ENCODE measurements around the gene VAMP8. TPM values are rescaled to one million over a fixed set of nuclear protein-coding genes. Genes with fewer than 3 reads are reported as not detected.

The VAMP8 gene
- total RNA-seq, 2 donors from 2014 or later, result 80.4 to 146 TPM

DNA sequence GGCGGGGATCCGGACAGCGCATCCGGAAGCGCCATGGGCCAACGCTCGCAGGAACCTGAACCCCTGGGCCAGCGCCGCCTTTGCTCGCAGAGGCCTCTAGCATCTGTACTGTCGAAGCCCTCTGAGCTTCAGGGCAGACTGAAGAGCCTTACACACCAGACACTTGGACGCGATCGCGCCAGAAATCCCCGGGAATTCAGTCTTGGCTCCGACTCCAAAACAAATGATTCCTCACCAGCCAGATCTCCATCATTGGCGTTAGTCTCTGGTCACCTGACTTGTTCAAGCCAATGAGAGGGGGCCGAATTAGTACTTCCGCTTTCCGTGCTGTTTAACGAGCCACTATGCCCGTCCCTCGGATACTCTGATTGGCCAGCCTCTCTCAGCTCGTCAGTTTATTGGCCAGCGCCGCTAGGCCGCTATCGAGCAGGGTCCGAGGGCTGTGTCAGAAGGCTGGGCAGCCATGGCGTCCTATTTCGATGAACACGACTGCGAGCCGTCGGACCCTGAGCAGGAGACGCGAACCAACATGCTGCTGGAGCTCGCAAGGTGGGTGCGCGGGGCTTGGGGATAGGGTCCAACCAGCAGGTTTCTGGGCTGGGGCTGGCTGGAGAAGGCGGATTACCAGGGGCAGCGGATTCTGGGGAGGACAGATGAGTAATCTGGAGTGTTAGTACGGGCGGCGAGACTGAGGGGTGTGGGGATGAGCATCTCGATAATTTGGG is 18.1 kb downstream of the VAMP8 start, which contains the start of gene RNF181:
Gene RNF181, plus strand, starts transcription at position 445 of the 725 bp plus-strand sequence. Its CDS starts 19 bp downstream, at position 464.
- H3K4me3 ChIP-seq (ENCODE audit: low read length), result peak within 1 kb of the TSS; percentile 91
- Mint-ChIP-seq H3K36me3 (ENCODE audit: low read depth) (peaks cover 26% of the 10 kb centered on the region), H3K4me1 (peaks cover 26% of the 10 kb centered on the region), H3K27me3 (ENCODE audit: insufficient read depth) (no peaks in the 10 kb centered on the region), H3K9me3 (no peaks in the 10 kb centered on the region), H3K27ac (peak within 1 kb of the TSS; percentile 95), H3K4me3 (peak within 1 kb of the TSS; percentile 99)
- peaks cover 8% of the 10 kb centered on the region for H3K4me1 ChIP-seq (ENCODE audit: control insufficient read depth, insufficient read depth, low read length)
- H3K36me3 ChIP-seq (ENCODE audit: control insufficient read depth, insufficient read depth, low read length), result peaks cover 30% of the 10 kb centered on the region
- DNase-seq, result peak; percentile 99
- WGBS, 2 experiments (ENCODE audit: insufficient coverage in 1 of 2, insufficient read length in 1 of 2), result 0% methylated on average over 40 to 47 of the region's 47 CpGs
- H3K27me3 ChIP-seq (ENCODE audit: control insufficient read depth, insufficient read depth, low read length, poor library complexity, severe bottlenecking), result no peaks in the 10 kb centered on the region
- TF ChIP-seq, protein P1, sequence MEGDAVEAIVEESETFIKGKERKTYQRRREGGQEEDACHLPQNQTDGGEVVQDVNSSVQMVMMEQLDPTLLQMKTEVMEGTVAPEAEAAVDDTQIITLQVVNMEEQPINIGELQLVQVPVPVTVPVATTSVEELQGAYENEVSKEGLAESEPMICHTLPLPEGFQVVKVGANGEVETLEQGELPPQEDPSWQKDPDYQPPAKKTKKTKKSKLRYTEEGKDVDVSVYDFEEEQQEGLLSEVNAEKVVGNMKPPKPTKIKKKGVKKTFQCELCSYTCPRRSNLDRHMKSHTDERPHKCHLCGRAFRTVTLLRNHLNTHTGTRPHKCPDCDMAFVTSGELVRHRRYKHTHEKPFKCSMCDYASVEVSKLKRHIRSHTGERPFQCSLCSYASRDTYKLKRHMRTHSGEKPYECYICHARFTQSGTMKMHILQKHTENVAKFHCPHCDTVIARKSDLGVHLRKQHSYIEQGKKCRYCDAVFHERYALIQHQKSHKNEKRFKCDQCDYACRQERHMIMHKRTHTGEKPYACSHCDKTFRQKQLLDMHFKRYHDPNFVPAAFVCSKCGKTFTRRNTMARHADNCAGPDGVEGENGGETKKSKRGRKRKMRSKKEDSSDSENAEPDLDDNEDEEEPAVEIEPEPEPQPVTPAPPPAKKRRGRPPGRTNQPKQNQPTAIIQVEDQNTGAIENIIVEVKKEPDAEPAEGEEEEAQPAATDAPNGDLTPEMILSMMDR (conservative IDR thresholded peaks at IDR 0.05), result no peak
- H3K9ac ChIP-seq (ENCODE audit: extremely low read depth, low read length, poor library complexity, severe bottlenecking), result peak within 1 kb of the TSS; percentile 75
- no peaks in the 10 kb centered on the region for H3K9me3 ChIP-seq (ENCODE audit: control insufficient read depth, low read length)
- peak within 1 kb of the TSS; percentile 65 for H3K27ac ChIP-seq (ENCODE audit: low read depth, low read length)

DNA sequence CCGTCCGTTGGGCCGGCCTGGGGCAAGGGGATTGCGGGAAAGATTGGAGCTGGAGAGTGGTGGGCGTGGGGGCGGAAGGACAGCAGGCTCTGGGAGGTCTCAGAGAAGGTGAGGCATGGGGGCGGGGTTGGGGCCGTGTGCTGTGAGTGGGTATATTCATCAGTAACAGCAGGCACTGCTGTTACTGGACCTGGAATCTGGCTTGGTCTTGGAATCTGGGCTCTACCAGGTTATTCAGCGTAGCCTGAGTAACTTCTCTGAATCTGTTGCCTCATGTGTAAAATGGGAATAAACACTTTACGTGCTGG is 18.6 kb downstream of the VAMP8 start:
- no peaks in the 10 kb centered on the region for H3K27me3 Mint-ChIP-seq (ENCODE audit: insufficient read depth)
- Histone ChIP-seq H3K27me3 (ENCODE audit: control insufficient read depth, insufficient read depth, low read length, poor library complexity, severe bottlenecking) (no peaks in the 10 kb centered on the region), H3K36me3 (ENCODE audit: control insufficient read depth, insufficient read depth, low read length) (peaks cover 30% of the 10 kb centered on the region), H3K4me1 (ENCODE audit: control insufficient read depth, insufficient read depth, low read length) (peaks cover 8% of the 10 kb centered on the region), H3K4me3 (ENCODE audit: low read length) (peak overlapping the region; percentile 91), H3K9ac (ENCODE audit: extremely low read depth, low read length, poor library complexity, severe bottlenecking) (peak overlapping the region; percentile 75), H3K9me3 (ENCODE audit: control insufficient read depth, low read length) (no peaks in the 10 kb centered on the region), H3K27ac (ENCODE audit: low read depth, low read length) (no peak overlapping the region)
- 9 to 21% methylated on average over 5 to 10 of the region's 10 CpGs for WGBS, 2 experiments (ENCODE audit: insufficient coverage in 1 of 2, insufficient read length in 1 of 2)
- H3K36me3 Mint-ChIP-seq (ENCODE audit: low read depth), result peaks cover 26% of the 10 kb centered on the region
- DNase-seq, result no peak
- TF ChIP-seq, protein P1 (conservative IDR thresholded peaks at IDR 0.05), result no peak
- peaks cover 21% of the 10 kb centered on the region for H3K4me1 Mint-ChIP-seq
- no peaks in the 10 kb centered on the region for H3K9me3 Mint-ChIP-seq
- H3K27ac Mint-ChIP-seq, result peak overlapping the region; percentile 95
- H3K4me3 Mint-ChIP-seq, result peak overlapping the region; percentile 99

DNA sequence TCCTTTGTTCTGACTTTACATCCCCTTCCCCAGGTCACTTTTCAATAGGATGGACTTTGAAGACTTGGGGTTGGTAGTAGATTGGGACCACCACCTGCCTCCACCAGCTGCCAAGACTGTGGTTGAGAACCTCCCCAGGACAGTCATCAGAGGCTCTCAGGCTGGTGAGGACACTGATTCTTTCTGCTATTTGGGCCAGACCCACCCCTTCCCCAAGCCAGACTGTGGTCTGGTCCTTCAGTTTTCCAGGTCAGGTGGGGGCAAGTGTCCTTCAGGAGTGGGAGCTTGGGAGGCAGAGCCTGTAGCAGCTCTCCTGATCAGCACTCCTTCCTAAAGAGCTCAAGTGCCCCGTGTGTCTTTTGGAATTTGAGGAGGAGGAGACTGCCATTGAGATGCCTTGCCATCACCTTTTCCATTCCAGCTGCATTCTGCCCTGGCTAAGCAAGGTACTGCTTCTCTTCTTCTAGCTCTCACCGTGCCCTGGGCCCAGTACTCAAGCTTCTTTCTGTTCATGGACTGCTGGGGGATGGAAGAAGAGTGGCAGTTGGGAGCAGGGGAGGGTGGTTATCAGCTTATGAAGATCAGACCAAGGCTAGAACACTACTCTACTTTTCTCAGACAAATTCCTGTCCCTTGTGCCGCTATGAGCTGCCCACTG is 19.2 kb downstream of the VAMP8 start:
- no peak for DNase-seq
- no peak overlapping the region for H3K27ac Mint-ChIP-seq
- no peaks in the 10 kb centered on the region for H3K9me3 Mint-ChIP-seq
- Histone ChIP-seq H3K36me3 (ENCODE audit: control insufficient read depth, insufficient read depth, low read length) (peaks cover 30% of the 10 kb centered on the region), H3K27ac (ENCODE audit: low read depth, low read length) (no peak overlapping the region), H3K27me3 (ENCODE audit: control insufficient read depth, insufficient read depth, low read length, poor library complexity, severe bottlenecking) (no peaks in the 10 kb centered on the region), H3K9ac (ENCODE audit: extremely low read depth, low read length, poor library complexity, severe bottlenecking) (peak overlapping the region; percentile 75), H3K9me3 (ENCODE audit: control insufficient read depth, low read length) (no peaks in the 10 kb centered on the region), H3K4me3 (ENCODE audit: low read length) (peak overlapping the region; percentile 91), H3K4me1 (ENCODE audit: control insufficient read depth, insufficient read depth, low read length) (peaks cover 8% of the 10 kb centered on the region)
- 80 to 86% methylated on average over 1 to 3 of the region's 3 CpGs for WGBS, 2 experiments (ENCODE audit: insufficient coverage in 1 of 2, insufficient read length in 1 of 2)
- H3K4me3 Mint-ChIP-seq, result peak overlapping the region; percentile 99
- H3K36me3 Mint-ChIP-seq (ENCODE audit: low read depth), result peaks cover 26% of the 10 kb centered on the region
- TF ChIP-seq, protein P1 (conservative IDR thresholded peaks at IDR 0.05), result no peak
- H3K4me1 Mint-ChIP-seq, result peaks cover 21% of the 10 kb centered on the region
- H3K27me3 Mint-ChIP-seq (ENCODE audit: insufficient read depth), result no peaks in the 10 kb centered on the region

All from endodermal cell (in vitro differentiated cells).